Muscle of back (tissue), 11 donors: Measurements from ENCODE around the gene GIPC2. TPM values are rescaled to one million over a fixed set of nuclear protein-coding genes. Genes with fewer than 3 reads are reported as not detected.

Experiments used
- DNase-seq, 3 donors: peaks; one replicate each; pipeline versions ENCODE4 v3.0.0 to v3.0.0-alpha.2; 2013
- polyA plus RNA-seq, 10 donors: library from polyadenylated mRNA; unstranded; fragments of 120-200 nt; gene quantifications; one replicate each; pipeline ENCODE4 v1.2.1, GENCODE V29; 2013; ENCODE audit not compliant: insufficient read length in 10 of 10

GIPC2 gene
- polyA plus RNA-seq, 10 donors: 0.85 to 2.2 (median 1.3) TPM

- no peak for DNase-seq
Measured at GRCh38 chr1:78142736-78143135, 97.0 kb downstream of the GIPC2 start.

- no peak for DNase-seq
Measured at GRCh38 chr1:78143152-78143551, 97.4 kb downstream of the GIPC2 start.

- no peak for DNase-seq
Measured at GRCh38 chr1:78143673-78144072, 97.9 kb downstream of the GIPC2 start.

GRCh38 chr1:78145105-78145580 lies 99.4 kb downstream of the GIPC2 start:
- DNase-seq: peak; percentile 55 to 79 (median 71)

- DNase-seq: peak in 1 of 3 donors; percentile 47
Measured at GRCh38 chr1:78146205-78146771, 100.5 kb downstream of the GIPC2 start.

GRCh38 chr1:78147031-78147430 lies 101.3 kb downstream of the GIPC2 start:
- DNase-seq: no peak

GRCh38 chr1:78153092-78153736 lies 107.4 kb downstream of the GIPC2 start:
- DNase-seq: no peak

- DNase-seq: no peak
Measured at GRCh38 chr1:78155121-78155520, 109.4 kb downstream of the GIPC2 start.

- peak; percentile 35 to 84 (median 81) for DNase-seq
Measured at GRCh38 chr1:78156805-78157521, 111.2 kb downstream of the GIPC2 start.

- no peak for DNase-seq
Measured at GRCh38 chr1:78165816-78166215, 120.0 kb downstream of the GIPC2 start.

- no peak for DNase-seq
Measured at GRCh38 chr1:78168306-78168705, 122.5 kb downstream of the GIPC2 start.

GRCh38 chr1:78170859-78171258 lies 125.1 kb downstream of the GIPC2 start:
- DNase-seq: no peak

GRCh38 chr1:78171736-78172590 lies 126.2 kb downstream of the GIPC2 start:
- peak in 1 of 3 donors; percentile 54 for DNase-seq

GRCh38 chr1:78176448-78176847 lies 130.7 kb downstream of the GIPC2 start:
- DNase-seq: peak; percentile 38 to 84 (median 76)

GRCh38 chr1:78177708-78178270 lies 132.0 kb downstream of the GIPC2 start:
- no peak for DNase-seq

- DNase-seq: no peak
Measured at GRCh38 chr1:78178816-78179215, 133.1 kb downstream of the GIPC2 start.

- DNase-seq: no peak
Measured at GRCh38 chr1:78184460-78185072, 138.8 kb downstream of the GIPC2 start.
